Neuronal stem cell (in vitro differentiated cells): Measurements from ENCODE around the gene GRPEL1.

Experiments used
- DNase-seq: peaks from one replicate; pipeline ENCODE4 v3.0.0-alpha.2; 2013; ENCODE audit warnings: low spot score
- H2AFZ ChIP-seq: one replicate; pipeline ENCODE4 v1.6.1; 2013; ENCODE audit warnings: mild to moderate bottlenecking, low read length, inconsistent platforms
- H2AK5ac ChIP-seq: 2 replicates; pipeline ENCODE4 v1.6.1; 2013; ENCODE audit warnings: low read depth, mild to moderate bottlenecking, inconsistent platforms, low read length, moderate library complexity, mixed read lengths
- H2BK120ac ChIP-seq: 2 replicates; pipeline ENCODE4 v1.6.1; 2013; ENCODE audit warnings: low read depth, mild to moderate bottlenecking, inconsistent platforms, low read length, moderate library complexity, mixed read lengths
- H2BK12ac ChIP-seq: one replicate; pipeline ENCODE4 v1.6.1; 2013; ENCODE audit warnings: low read length, inconsistent platforms
- H2BK15ac ChIP-seq: 2 replicates; pipeline ENCODE4 v1.6.1; 2013; ENCODE audit warnings: mild to moderate bottlenecking, low read length, inconsistent platforms, mixed read lengths
- H2BK5ac ChIP-seq: one replicate; pipeline ENCODE4 v1.6.1; 2013; ENCODE audit warnings: inconsistent platforms, mild to moderate bottlenecking, low read length, moderate library complexity
- H3K14ac ChIP-seq: one replicate; pipeline ENCODE4 v1.6.1; 2013; ENCODE audit warnings: low read length, inconsistent platforms
- H3K18ac ChIP-seq: 2 replicates; pipeline ENCODE4 v1.6.1; 2013; ENCODE audit warnings: low read length, inconsistent platforms
- H3K23ac ChIP-seq: 2 replicates; pipeline ENCODE4 v1.6.1; 2013; ENCODE audit warnings: low read depth, mild to moderate bottlenecking, mixed read lengths, low read length, inconsistent platforms; ENCODE audit not compliant: poor library complexity
- H3K27ac ChIP-seq: replicated peaks from 3 replicates; pipeline ENCODE4 v1.5.1; 2013; ENCODE audit warnings: low read length, inconsistent platforms
- H3K27me3 ChIP-seq, 3 experiments: 2 replicates each; pipeline ENCODE4 v1.6.1; 2013; ENCODE audit warnings: low read length in 3 of 3, mild to moderate bottlenecking in 2 of 3, inconsistent platforms in 1 of 3, low read depth in 1 of 3, mixed read lengths in 1 of 3, moderate library complexity in 1 of 3; ENCODE audit not compliant: control insufficient read depth in 3 of 3, insufficient read depth in 3 of 3
- H3K36me3 ChIP-seq, 2 donors: replicated peaks in 1 of 2; 2 replicates each; pipeline ENCODE4 v1.6.1; 2013; ENCODE audit warnings: low read length in 2 of 2; ENCODE audit not compliant: control insufficient read depth in 2 of 2, insufficient read depth in 2 of 2
- H3K4ac ChIP-seq: 2 replicates; pipeline ENCODE4 v1.6.1; 2013; ENCODE audit warnings: inconsistent platforms, mild to moderate bottlenecking, low read length, moderate library complexity
- H3K4me1 ChIP-seq, 2 donors: 1 replicate in 1 of 2; 2 replicates in 1 of 2; pipeline ENCODE4 v1.6.1; 2013; ENCODE audit warnings: low read length in 2 of 2, low read depth in 1 of 2; ENCODE audit not compliant: control insufficient read depth in 2 of 2, insufficient read depth in 1 of 2
- H3K4me2 ChIP-seq: one replicate; pipeline ENCODE4 v1.6.1; 2013; ENCODE audit warnings: mild to moderate bottlenecking, low read length, inconsistent platforms; ENCODE audit not compliant: insufficient read depth, poor library complexity, severe bottlenecking
- H3K4me3 ChIP-seq, 2 donors: 2 replicates each; pipeline ENCODE4 v1.5.1; 2013; ENCODE audit warnings: low read length in 2 of 2, mild to moderate bottlenecking in 2 of 2, inconsistent platforms in 1 of 2, moderate library complexity in 1 of 2
- H3K79me1 ChIP-seq: one replicate; pipeline ENCODE4 v1.6.1; 2013; ENCODE audit warnings: low read depth, mild to moderate bottlenecking, inconsistent platforms, low read length, moderate library complexity
- H3K9ac ChIP-seq: one replicate; pipeline ENCODE4 v1.6.1; 2013; ENCODE audit warnings: mild to moderate bottlenecking, low read depth, low read length, inconsistent platforms; ENCODE audit not compliant: poor library complexity
- H3K9me3 ChIP-seq, 2 donors: replicated peaks in 1 of 2; 2 replicates each; pipeline versions ENCODE3 to v1.6.1; 2013; ENCODE audit warnings: low read length in 2 of 2, mild to moderate bottlenecking in 2 of 2, inconsistent platforms in 1 of 2, low read depth in 1 of 2, mixed read lengths in 1 of 2, moderate library complexity in 1 of 2; ENCODE audit not compliant: control insufficient read depth in 2 of 2, insufficient read depth in 1 of 2
- H4K8ac ChIP-seq: one replicate; pipeline ENCODE4 v1.6.1; 2013; ENCODE audit warnings: low read depth, mild to moderate bottlenecking, inconsistent platforms, low read length, moderate library complexity
- H4K91ac ChIP-seq: one replicate; pipeline ENCODE4 v1.6.1; 2013; ENCODE audit warnings: low read length, low read depth, mild to moderate bottlenecking, inconsistent platforms; ENCODE audit not compliant: poor library complexity
- WGBS, 2 donors: extraction: QIAGEN DNeasy Blood & Tissue Kit; methylation state at CpG; one replicate each; pipeline ENCODE4 v1.1.7; 2013; ENCODE audit warnings: missing lambda C conversion rate in 2 of 2, mixed read lengths in 1 of 2; ENCODE audit not compliant: insufficient read length in 2 of 2, insufficient replicate concordance in 1 of 2; ENCODE audit errors: extremely low coverage in 2 of 2; 5-methylcytosine and 5-hydroxymethylcytosine counted together

Gene GRPEL1

DNA sequence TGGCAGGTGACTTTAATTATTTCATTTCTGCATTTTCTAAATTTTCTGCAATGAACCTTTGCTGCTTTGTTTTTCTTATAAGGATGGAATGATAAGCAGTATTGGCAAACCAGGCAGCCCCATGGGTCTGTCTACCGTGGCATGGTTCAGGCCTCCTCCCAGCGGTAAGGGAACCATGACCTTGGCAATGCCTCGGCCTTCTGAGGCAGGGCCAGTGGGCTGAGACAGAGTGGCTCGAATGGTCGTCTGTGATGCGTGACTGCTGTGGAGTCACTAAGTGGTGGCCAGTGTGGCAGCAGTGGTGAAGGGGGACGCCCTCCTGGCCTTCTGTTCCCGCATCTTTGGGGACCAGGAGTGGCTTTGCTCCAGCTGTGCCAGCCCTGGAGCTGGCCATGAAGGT is 43.6 kb upstream of the GRPEL1 start:
- H2BK120ac ChIP-seq = peak overlapping the region; percentile 29
- H3K4me3 ChIP-seq = no peak overlapping the region
- H4K8ac ChIP-seq = no peak overlapping the region
- peaks cover 0 to 3% (median 2%) of the 10 kb centered on the region in 3 experiments for H3K27me3 ChIP-seq
- no peaks in the 10 kb centered on the region for H3K36me3 ChIP-seq
- no peak overlapping the region for H3K27ac ChIP-seq
- H3K23ac ChIP-seq = no peak overlapping the region
- H3K18ac ChIP-seq = no peak overlapping the region
- no peaks in the 10 kb centered on the region for H3K79me1 ChIP-seq
- H2BK15ac ChIP-seq = no peak overlapping the region
- H3K9me3 ChIP-seq = peaks cover 0 to 5% of the 10 kb centered on the region in 2 donors
- H3K14ac ChIP-seq = no peak overlapping the region
- no peak overlapping the region for H3K4me2 ChIP-seq
- H3K4me1 ChIP-seq = no peaks in the 10 kb centered on the region
- no CpG with 5 or more reads among the region's 8 CpGs for WGBS, 2 donors
- no peak overlapping the region for H2BK12ac ChIP-seq
- no peak overlapping the region for H2AFZ ChIP-seq
- no peak overlapping the region for H2AK5ac ChIP-seq
- DNase-seq = no peak
- peak overlapping the region; percentile 9 for H3K9ac ChIP-seq
- no peak overlapping the region for H4K91ac ChIP-seq
- H3K4ac ChIP-seq = no peak overlapping the region
- no peak overlapping the region for H2BK5ac ChIP-seq

DNA sequence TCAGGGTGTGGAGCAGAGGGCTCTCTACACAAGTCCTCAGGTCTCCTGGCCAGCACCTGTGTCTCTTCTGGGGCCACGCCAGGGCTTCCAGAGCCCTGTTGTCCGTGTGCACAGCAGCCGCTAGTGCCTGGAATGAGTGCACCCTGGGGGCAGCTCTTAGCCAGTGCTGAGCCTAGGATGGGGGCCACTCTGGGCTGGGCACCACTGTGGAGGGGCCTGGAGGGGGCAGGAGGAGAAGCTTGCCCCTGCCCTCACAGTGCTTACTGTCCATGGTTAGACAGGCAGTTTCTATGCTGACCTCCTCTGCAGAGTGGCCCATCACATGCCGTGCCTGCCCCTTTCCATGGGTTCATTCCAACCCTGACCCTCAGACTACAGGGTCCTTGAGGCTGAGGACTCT is 42.7 kb upstream of the GRPEL1 start:
- Histone ChIP-seq H4K91ac (no peak overlapping the region), H2AK5ac (no peak overlapping the region), H3K9ac (no peak overlapping the region), H3K27ac (no peak overlapping the region), H2AFZ (no peak overlapping the region), H3K36me3 (no peaks in the 10 kb centered on the region), H3K14ac (no peak overlapping the region), H4K8ac (no peak overlapping the region), H2BK120ac (no peak overlapping the region), H3K4me2 (no peak overlapping the region), H3K4me3 (no peak overlapping the region), H2BK15ac (no peak overlapping the region), H3K27me3 (peaks cover 0 to 3% (median 0%) of the 10 kb centered on the region in 3 experiments), H3K9me3 (peaks cover 0 to 5% of the 10 kb centered on the region in 2 donors), H3K4me1 (no peaks in the 10 kb centered on the region), H3K23ac (no peak overlapping the region), H3K79me1 (no peaks in the 10 kb centered on the region), H3K18ac (peak overlapping the region; percentile 45), H2BK12ac (no peak overlapping the region), H3K4ac (no peak overlapping the region), H2BK5ac (no peak overlapping the region)
- no CpG with 5 or more reads among the region's 4 CpGs for WGBS, 2 donors
- no peak for DNase-seq

DNA sequence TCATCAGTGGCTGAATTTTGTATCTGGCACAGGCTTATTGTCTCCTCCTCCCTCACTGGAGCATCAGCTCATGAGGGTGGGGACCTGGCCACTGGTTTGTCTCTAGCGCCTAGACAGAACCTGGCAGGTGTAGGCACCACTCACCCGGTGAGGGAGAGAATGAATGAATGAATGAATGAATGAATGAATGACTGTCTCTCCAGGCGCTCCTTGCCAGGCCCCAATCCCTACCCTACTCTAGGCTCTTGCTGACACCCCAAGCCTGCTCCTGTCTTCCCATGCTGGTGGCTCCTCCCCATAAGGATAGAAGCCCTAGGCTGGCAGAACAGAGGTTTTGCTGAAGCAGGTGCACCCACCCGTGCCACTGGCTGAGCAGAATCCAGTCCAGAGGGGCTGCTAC is 41.3 kb upstream of the GRPEL1 start:
- Histone ChIP-seq H2AK5ac (peak overlapping the region; percentile 50), H3K27ac (no peak overlapping the region), H3K36me3 (no peaks in the 10 kb centered on the region), H2BK120ac (no peak overlapping the region), H3K4me1 (peaks cover 0 to under 1% of the 10 kb centered on the region in 2 donors), H2BK12ac (no peak overlapping the region), H4K8ac (no peak overlapping the region), H3K4me2 (no peak overlapping the region), H3K4ac (no peak overlapping the region), H2BK15ac (no peak overlapping the region), H3K14ac (peak overlapping the region; percentile 47), H3K27me3 (peaks cover 0 to 9% (median under 1%) of the 10 kb centered on the region in 3 experiments), H3K9ac (no peak overlapping the region), H2BK5ac (no peak overlapping the region), H2AFZ (no peak overlapping the region), H3K4me3 (no peak overlapping the region), H3K79me1 (no peaks in the 10 kb centered on the region), H3K23ac (no peak overlapping the region), H4K91ac (no peak overlapping the region), H3K9me3 (peaks cover 0 to 5% of the 10 kb centered on the region in 2 donors), H3K18ac (no peak overlapping the region)
- WGBS, 2 donors = no CpG with 5 or more reads among the region's 4 CpGs
- DNase-seq = no peak

DNA sequence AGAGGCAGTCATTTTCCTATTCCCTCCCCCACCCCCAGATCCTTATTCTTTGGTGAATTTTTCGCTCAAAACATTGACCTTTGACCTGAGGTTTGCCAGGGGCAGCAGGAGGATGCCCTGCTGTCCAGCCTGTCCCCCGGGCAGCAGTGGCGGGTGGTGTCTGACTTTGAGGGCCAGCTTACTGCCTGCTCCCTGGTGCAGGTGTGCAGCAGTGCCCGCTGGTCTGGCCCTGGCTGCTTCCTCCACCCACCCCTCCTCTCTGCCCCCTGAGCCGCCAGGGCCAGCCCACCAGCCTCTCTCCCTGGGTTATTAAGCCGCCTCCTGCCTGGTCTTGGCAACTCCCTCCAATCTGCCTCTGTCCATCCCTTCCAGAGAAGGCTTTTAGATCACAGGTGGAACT is 40.8 kb upstream of the GRPEL1 start:
- WGBS, 2 donors = no CpG with 5 or more reads among the region's 6 CpGs
- H2AK5ac ChIP-seq = no peak overlapping the region
- H3K4ac ChIP-seq = no peak overlapping the region
- H3K36me3 ChIP-seq = no peaks in the 10 kb centered on the region
- H3K9me3 ChIP-seq = peaks cover 0 to 5% of the 10 kb centered on the region in 2 donors
- peaks cover 0 to 14% (median 2%) of the 10 kb centered on the region in 3 experiments for H3K27me3 ChIP-seq
- H3K4me1 ChIP-seq = peaks cover 0 to 5% of the 10 kb centered on the region in 2 donors
- DNase-seq = no peak
- H2BK5ac ChIP-seq = no peak overlapping the region
- no peak overlapping the region for H4K8ac ChIP-seq
- H3K4me2 ChIP-seq = no peak overlapping the region
- no peak overlapping the region for H3K27ac ChIP-seq
- H2BK12ac ChIP-seq = no peak overlapping the region
- H3K79me1 ChIP-seq = no peaks in the 10 kb centered on the region
- H3K18ac ChIP-seq = no peak overlapping the region
- no peak overlapping the region for H2BK120ac ChIP-seq
- H3K14ac ChIP-seq = peak overlapping the region; percentile 47
- H2BK15ac ChIP-seq = no peak overlapping the region
- H3K4me3 ChIP-seq = no peak overlapping the region
- H4K91ac ChIP-seq = no peak overlapping the region
- H2AFZ ChIP-seq = no peak overlapping the region
- no peak overlapping the region for H3K9ac ChIP-seq
- no peak overlapping the region for H3K23ac ChIP-seq
